IMR-90 (cell line): Measurements from ENCODE around the gene GRID1. TPM values are rescaled to one million over a fixed set of nuclear protein-coding genes. Genes with fewer than 3 reads are reported as not detected.

Experiments used
- ATAC-seq: fragments of 200-7000 bp; cut with Tn5 transposase; 2 replicates; pipeline ENCODE4 v1.9.1; 2020; ENCODE audit warnings: low read depth, mild to moderate bottlenecking, moderate library complexity
- BruUV-seq: library from RNA; stranded (reverse); fragments of 400-500 nt; replicated peaks from 2 replicates; lab custom pipeline; 2021; lab: Mats Ljungman, UMichigan
- CTCF ChIA-PET: fragments of 300-600 bp; formaldehyde crosslinking; extraction: SDS; loops from one replicate; lab custom pipeline; 2021; ENCODE audit warnings: antibody characterized with exemption; lab: Yijun Ruan, JAX
- POLR2A ChIA-PET: fragments of 300-600 bp; sonication (Branson Sonifier 250); formaldehyde crosslinking; loops from one replicate; lab custom pipeline; 2022; ENCODE audit warnings: antibody characterized with exemption; ENCODE audit not compliant: unreplicated experiment; lab: Charles Lee
- DNase-seq: peaks from one replicate; pipeline ENCODE4 v3.0.0; 2013
- H2AFZ ChIP-seq: replicated peaks from 2 replicates; pipeline ENCODE3; 2013; ENCODE audit warnings: low read length, mild to moderate bottlenecking; ENCODE audit not compliant: poor library complexity
- H2AK5ac ChIP-seq: 2 replicates; pipeline ENCODE4 v1.6.1; 2013; ENCODE audit warnings: low read depth, low read length, inconsistent platforms
- H2AK9ac ChIP-seq: replicated peaks from 2 replicates; pipeline ENCODE3; 2013; ENCODE audit warnings: mild to moderate bottlenecking, low read depth, low read length, moderate library complexity; ENCODE audit not compliant: poor library complexity
- H2BK120ac ChIP-seq: 2 replicates; pipeline ENCODE4 v1.6.1; 2013; ENCODE audit warnings: low read depth, low read length, inconsistent platforms
- H2BK15ac ChIP-seq: 3 replicates; pipeline ENCODE4 v1.6.1; 2013; ENCODE audit warnings: low read depth, low read length, inconsistent platforms
- H2BK20ac ChIP-seq: 2 replicates; pipeline ENCODE4 v1.6.1; 2013; ENCODE audit warnings: low read depth, mild to moderate bottlenecking, inconsistent platforms, low read length, moderate library complexity
- H2BK5ac ChIP-seq: 2 replicates; pipeline ENCODE4 v1.6.1; 2013; ENCODE audit warnings: mild to moderate bottlenecking, low read depth, low read length, inconsistent platforms; ENCODE audit not compliant: poor library complexity, severe bottlenecking
- H3K14ac ChIP-seq: replicated peaks from 2 replicates; pipeline ENCODE4 v1.6.1; 2013; ENCODE audit warnings: low read depth, low read length, inconsistent platforms
- H3K18ac ChIP-seq: 2 replicates; pipeline ENCODE4 v1.6.1; 2013; ENCODE audit warnings: low read depth, low read length, control low read depth
- H3K23ac ChIP-seq: 2 replicates; pipeline ENCODE4 v1.6.1; 2013; ENCODE audit warnings: low read depth, low read length, inconsistent platforms
- H3K27ac ChIP-seq: 2 replicates; pipeline ENCODE4 v1.5.1; 2013; ENCODE audit warnings: mild to moderate bottlenecking, control low read depth, low read length; ENCODE audit not compliant: insufficient read depth
- H3K27me3 ChIP-seq: 2 replicates; pipeline ENCODE4 v1.6.1; 2013; ENCODE audit warnings: low read length; ENCODE audit not compliant: control insufficient read depth, insufficient read depth
- H3K36me3 ChIP-seq: 2 replicates; pipeline ENCODE4 v1.6.1; 2013; ENCODE audit warnings: low read length, mixed read lengths; ENCODE audit not compliant: control insufficient read depth, insufficient read depth
- H3K4ac ChIP-seq: 2 replicates; pipeline ENCODE4 v1.6.1; 2013; ENCODE audit warnings: low read depth, low read length, inconsistent platforms
- H3K4me1 ChIP-seq: 2 replicates; pipeline ENCODE4 v1.6.1; 2013; ENCODE audit warnings: low read length, mixed read lengths; ENCODE audit not compliant: control insufficient read depth, insufficient read depth
- H3K4me2 ChIP-seq: 2 replicates; pipeline ENCODE4 v1.6.1; 2013; ENCODE audit warnings: low read depth, mild to moderate bottlenecking, control low read depth, low read length, moderate library complexity
- H3K4me3 ChIP-seq: 2 replicates; pipeline ENCODE4 v1.5.1; 2013; ENCODE audit warnings: low read depth, mild to moderate bottlenecking, control low read depth, low read length, moderate library complexity; ENCODE audit not compliant: insufficient read depth
- H3K56ac ChIP-seq: 2 replicates; pipeline ENCODE4 v1.6.1; 2013; ENCODE audit warnings: low read length, inconsistent platforms; ENCODE audit not compliant: insufficient read depth; ENCODE audit errors: extremely low read depth
- H3K79me1 ChIP-seq, 2 experiments: 2 replicates each; pipeline ENCODE4 v1.6.1; 2013; ENCODE audit warnings: low read length in 2 of 2, inconsistent platforms in 1 of 2, low read depth in 1 of 2
- H3K9ac ChIP-seq: 2 replicates; pipeline ENCODE4 v1.6.1; 2013; ENCODE audit warnings: low read depth, low read length, control low read depth
- H3K9me1 ChIP-seq: 2 replicates; pipeline ENCODE4 v1.6.1; 2013; ENCODE audit warnings: low read length, inconsistent platforms; ENCODE audit not compliant: insufficient read depth
- H3K9me3 ChIP-seq: 2 replicates; pipeline ENCODE4 v1.6.1; 2013; ENCODE audit warnings: low read length; ENCODE audit not compliant: control insufficient read depth, insufficient read depth
- H4K20me1 ChIP-seq: 2 replicates; pipeline ENCODE4 v1.6.1; 2013; ENCODE audit warnings: low read length, inconsistent platforms; ENCODE audit not compliant: insufficient read depth
- H4K5ac ChIP-seq: 2 replicates; pipeline ENCODE4 v1.6.1; 2013; ENCODE audit warnings: mild to moderate bottlenecking, low read depth, low read length, control low read depth
- H4K8ac ChIP-seq, 2 experiments: 2 replicates each; pipeline ENCODE4 v1.6.1; 2013; ENCODE audit warnings: low read depth in 2 of 2, low read length in 2 of 2, control low read depth in 1 of 2, inconsistent platforms in 1 of 2
- H4K91ac ChIP-seq: 2 replicates; pipeline ENCODE4 v1.6.1; 2013; ENCODE audit warnings: low read depth, low read length, inconsistent platforms; ENCODE audit not compliant: insufficient read depth
- CHD1 ChIP-seq: IDR thresholded peaks from 2 replicates; pipeline ENCODE4 v1.6.1; 2012; ENCODE audit warnings: low read depth, low read length, improper control_type of control experiment
- FOS ChIP-seq: fragments of 150-350 bp; IDR thresholded peaks from 2 replicates; pipeline ENCODE4 v1.6.1; 2016; ENCODE audit warnings: low read depth, low read length
- MXI1 ChIP-seq: IDR thresholded peaks from 2 replicates; pipeline ENCODE4 v1.6.1; 2012; ENCODE audit warnings: low read depth, mild to moderate bottlenecking, low read length, moderate library complexity, borderline replicate concordance
- NFE2L2 ChIP-seq: fragments of 150-350 bp; IDR thresholded peaks from 2 replicates; pipeline ENCODE4 v1.6.1; 2016; ENCODE audit warnings: low read depth, mild to moderate bottlenecking, low read length
- SMC3 ChIP-seq: fragments of 150-350 bp; IDR thresholded peaks from 2 replicates; pipeline ENCODE4 v1.6.1; 2016; ENCODE audit warnings: low read depth, mild to moderate bottlenecking, antibody characterized with exemption, low read length, moderate library complexity
- dilution Hi-C: fragments of 300-500 bp; cut with HindIII; formaldehyde crosslinking; loops from one replicate; pipeline ENCODE4 v1.14.3; 2018; ENCODE audit warnings: low sequenced_read_pairs; ENCODE audit not compliant: unreplicated experiment
- in situ Hi-C: fragments of 300-500 bp; cut with MboI; formaldehyde crosslinking; loops from 3 replicates; pipeline ENCODE4 v1.14.3; 2019; ENCODE audit warnings: low sequenced_read_pairs, inconsistent platforms, mixed read lengths
- intact Hi-C: fragments of 100-400 bp; cut with micrococcal nuclease; formaldehyde crosslinking; loops from 2 replicates; pipeline ENCODE4 v1.10.0; 2022
- polyA plus RNA-seq, 3 experiments: library from polyadenylated mRNA; depleted of rRNA; stranded (reverse); fragments of >200 nt; gene quantifications; 2 replicates each; pipeline ENCODE4 v1.2.3, GENCODE V29; 2012; ENCODE audit warnings: low replicate concordance in 1 of 3
- total RNA-seq: library from RNA; depleted of rRNA; stranded (reverse); fragments of >200 nt; gene quantifications from 2 replicates; pipeline ENCODE4 v1.2.3, GENCODE V29; 2012
- TF ChIP-seq, protein P1 (sequence below): fragments of 150-350 bp; IDR thresholded peaks from 2 replicates; pipeline ENCODE4 v1.6.1; 2016; ENCODE audit warnings: low read depth, mild to moderate bottlenecking, low read length, moderate library complexity, borderline replicate concordance

GRID1 gene
- total and polyA plus RNA-seq, 2 of the 4 experiments (the other 2 are of a cell fraction), result not detected

DNA sequence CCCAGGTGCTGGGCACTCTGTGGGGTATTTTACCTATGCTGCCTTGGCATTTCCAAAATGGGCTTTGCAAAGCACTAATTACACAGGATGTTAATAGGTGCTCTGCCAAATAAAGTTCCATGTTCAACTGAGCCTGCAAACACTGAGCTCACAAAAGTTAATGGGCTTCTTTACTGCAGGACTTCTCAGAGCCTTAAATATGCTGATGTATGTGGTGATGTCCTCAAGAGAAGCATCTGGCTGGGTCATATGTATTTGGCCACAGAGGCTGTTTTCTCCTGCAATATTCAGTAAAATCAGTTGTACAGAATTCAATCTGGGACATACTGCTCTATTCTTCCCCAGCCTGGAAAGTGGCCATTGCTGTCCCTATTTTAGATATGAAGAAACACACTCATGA, 31.3 kb downstream of the GRID1 start:
- H3K4me2 ChIP-seq, result no peak overlapping the region
- no peak overlapping the region for H2BK120ac ChIP-seq
- intact Hi-C loops (no loop called here), in situ Hi-C loops (no loop called here), dilution Hi-C loops (no loop called here)
- ATAC-seq, result no peak
- no peaks in the 10 kb centered on the region for H3K9me3 ChIP-seq
- H2AFZ ChIP-seq, result no peak overlapping the region
- H3K14ac ChIP-seq, result no peak overlapping the region
- no peak overlapping the region for H2BK15ac ChIP-seq
- no peak overlapping the region for H3K18ac ChIP-seq
- DNase-seq, result no peak
- no peaks in the 10 kb centered on the region for H4K20me1 ChIP-seq
- H2BK5ac ChIP-seq, result no peak overlapping the region
- H3K4me1 ChIP-seq, result no peaks in the 10 kb centered on the region
- peaks cover 5% of the 10 kb centered on the region; the same call in 1 of the 2 replicates for H3K27me3 ChIP-seq
- POLR2A ChIA-PET, result no interaction called here
- H2AK5ac ChIP-seq, result no peak overlapping the region
- TF ChIP-seq SMC3 (no peak), MXI1 (no peak), NFE2L2 (no peak), CHD1 (no peak), FOS (no peak)
- TF ChIP-seq, protein P1, sequence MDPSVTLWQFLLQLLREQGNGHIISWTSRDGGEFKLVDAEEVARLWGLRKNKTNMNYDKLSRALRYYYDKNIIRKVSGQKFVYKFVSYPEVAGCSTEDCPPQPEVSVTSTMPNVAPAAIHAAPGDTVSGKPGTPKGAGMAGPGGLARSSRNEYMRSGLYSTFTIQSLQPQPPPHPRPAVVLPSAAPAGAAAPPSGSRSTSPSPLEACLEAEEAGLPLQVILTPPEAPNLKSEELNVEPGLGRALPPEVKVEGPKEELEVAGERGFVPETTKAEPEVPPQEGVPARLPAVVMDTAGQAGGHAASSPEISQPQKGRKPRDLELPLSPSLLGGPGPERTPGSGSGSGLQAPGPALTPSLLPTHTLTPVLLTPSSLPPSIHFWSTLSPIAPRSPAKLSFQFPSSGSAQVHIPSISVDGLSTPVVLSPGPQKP, result no peak
- H3K56ac ChIP-seq, result no peak overlapping the region
- no peak overlapping the region for H3K4ac ChIP-seq
- no peak overlapping the region for H3K23ac ChIP-seq
- H4K8ac ChIP-seq, result no peak overlapping the region
- no peak overlapping the region for H3K27ac ChIP-seq
- no peak overlapping the region for H4K91ac ChIP-seq
- H3K79me1 ChIP-seq, result no peaks in the 10 kb centered on the region
- CTCF ChIA-PET, result no interaction called here
- no peaks in the 10 kb centered on the region for H3K9me1 ChIP-seq
- no peak overlapping the region for H3K4me3 ChIP-seq
- H3K9ac ChIP-seq, result no peak overlapping the region
- H2AK9ac ChIP-seq, result no peak overlapping the region
- BruUV-seq, result no TSS peak
- H4K5ac ChIP-seq, result no peak overlapping the region
- no peak overlapping the region for H2BK20ac ChIP-seq
- no peaks in the 10 kb centered on the region for H3K36me3 ChIP-seq
